ENCODE measurements around the gene RAI1.

- TF ChIP-seq CTCF (IDR thresholded peaks at IDR 0.05) (no peak), CEBPB (IDR thresholded peaks at IDR 0.05) (no peak), TP53 (CRISPR knock-in tag; IDR thresholded peaks at IDR 0.05) (no peak), NR3C1 (IDR thresholded peaks at IDR 0.05) (no peak), E2F6 (IDR thresholded peaks at IDR 0.05; ENCODE audit: borderline replicate concordance, low read depth) (no peak), MAZ (IDR thresholded peaks at IDR 0.05; ENCODE audit: borderline replicate concordance, low read depth, low read length) (no peak)
These were observed 165.4 kb downstream of the RAI1 start for GRCh38 chr17:17846645-17847044.

Measured in A549 (cell line).